HepG2 (cell line): ENCODE data around the gene GRAP. TPM values are rescaled to one million over a fixed set of nuclear protein-coding genes. Genes with fewer than 3 reads are reported as not detected.

Experiments used
- ATAC-seq: fragments of 200-7000 bp; cut with Tn5 transposase; 3 replicates; pipeline ENCODE4 v1.9.1; 2020; ENCODE audit warnings: mild to moderate bottlenecking, moderate library complexity
- BruUV-seq: library from RNA; stranded (reverse); fragments of 400-500 nt; replicated peaks from 2 replicates; lab custom pipeline; 2021; lab: Mats Ljungman, UMichigan
- CTCF ChIA-PET: fragments of 300-600 bp; formaldehyde crosslinking; extraction: SDS; loops from one replicate; lab custom pipeline; 2021; ENCODE audit warnings: low total read pairs, inconsistent platforms, low intra/inter-chr PET ratio; lab: Yijun Ruan, JAX
- POLR2A ChIA-PET: fragments of 350-600 bp; sonication (Branson Sonifier 250); formaldehyde crosslinking; loops from one replicate; lab custom pipeline; 2020; ENCODE audit warnings: antibody characterized with exemption, inconsistent platforms; lab: Yijun Ruan, JAX
- DNase-seq: peaks from one replicate; pipeline ENCODE4 v3.0.0-alpha.2; 2015; ENCODE audit warnings: low spot score
- FAIRE-seq: peaks from 3 replicates; lab custom pipeline; 2011; peaks lifted over from hg19 to GRCh38; lab: Jason Lieb, UNC
- H2AFZ ChIP-seq: one replicate; pipeline ENCODE4 v1.6.1; 2011; ENCODE audit warnings: low read length, inconsistent platforms
- H3K27ac ChIP-seq: fragments of 300-600 bp; 3 replicates; pipeline ENCODE4 v1.8.0; 2011; ENCODE audit warnings: mixed run types, mild to moderate bottlenecking, mixed read lengths, low read length, inconsistent platforms; ENCODE audit not compliant: insufficient read depth; ENCODE audit errors: extremely low read length
- H3K27me3 ChIP-seq, 2 experiments: fragments of 200-600 bp in 1 of 2; 2 replicates in 1 of 2; 3 replicates in 1 of 2; pipeline versions ENCODE4 v1.6.0 to v1.8.0; 2011; ENCODE audit warnings: low read length in 2 of 2, mild to moderate bottlenecking in 2 of 2, moderate library complexity in 2 of 2, inconsistent platforms in 1 of 2; ENCODE audit not compliant: insufficient read depth in 2 of 2, control insufficient read depth in 1 of 2
- H3K36me3 ChIP-seq, 2 experiments: fragments of 200-600 bp in 1 of 2; replicated peaks in 1 of 2; 2 replicates in 1 of 2; 3 replicates in 1 of 2; pipeline versions ENCODE4 v1.5.1 to v1.8.0; 2011; ENCODE audit warnings: low read length in 2 of 2, inconsistent platforms in 1 of 2; ENCODE audit not compliant: insufficient read depth in 2 of 2, control insufficient read depth in 1 of 2
- H3K4me1 ChIP-seq: 2 replicates; pipeline ENCODE4 v1.5.1; 2012; ENCODE audit warnings: low read length, inconsistent platforms; ENCODE audit not compliant: insufficient read depth
- H3K4me2 ChIP-seq: 2 replicates; pipeline ENCODE4 v1.6.0; 2011; ENCODE audit warnings: low read depth, low read length, inconsistent platforms
- H3K4me3 ChIP-seq, 3 experiments: fragments of 200-600 bp in 1 of 3; sonication (generic), shearing (Covaris generic) in 1 of 3; replicated peaks in 1 of 3; 2 replicates each; pipeline ENCODE4 v1.5.1; 2011 to 2016; ENCODE audit warnings: low read length in 3 of 3, inconsistent platforms in 2 of 3, low read depth in 2 of 3, mild to moderate bottlenecking in 2 of 3, control low read depth in 1 of 3, mixed read lengths in 1 of 3; ENCODE audit not compliant: insufficient read depth in 1 of 3
- H3K79me2 ChIP-seq: one replicate; pipeline ENCODE4 v1.6.1; 2011; ENCODE audit warnings: low read length, inconsistent platforms; ENCODE audit not compliant: insufficient read depth
- H3K9ac ChIP-seq: 2 replicates; pipeline ENCODE4 v1.6.0; 2011; ENCODE audit warnings: mild to moderate bottlenecking, low read depth, low read length, inconsistent platforms; ENCODE audit not compliant: insufficient read depth
- H3K9me3 ChIP-seq: 2 replicates; pipeline ENCODE4 v1.5.1; 2012; ENCODE audit warnings: mild to moderate bottlenecking, low read length
- H4K20me1 ChIP-seq: 2 replicates; pipeline ENCODE4 v1.6.0; 2011; ENCODE audit warnings: inconsistent platforms, mild to moderate bottlenecking, low read length, moderate library complexity; ENCODE audit not compliant: insufficient read depth
- MED13 ChIP-seq: sonication (generic); formaldehyde crosslinking; IDR thresholded peaks from 2 replicates; pipeline ENCODE4 v1.5.0; 2020; ENCODE audit warnings: missing genetic modification reagents
- NFYB ChIP-seq: sonication (generic); formaldehyde crosslinking; IDR thresholded peaks from 2 replicates; pipeline ENCODE4 v1.4.0; 2020; ENCODE audit warnings: missing genetic modification reagents
- RXRB ChIP-seq: IDR thresholded peaks from 2 replicates; pipeline ENCODE4 v1.6.1; 2016; ENCODE audit warnings: borderline replicate concordance, missing genetic modification reagents, missing compliant biosample characterization
- TEF ChIP-seq: sonication (generic); formaldehyde crosslinking; IDR thresholded peaks from 2 replicates; pipeline ENCODE4 v1.5.0; 2020; ENCODE audit warnings: missing genetic modification reagents
- ZBTB4 ChIP-seq: sonication (generic); formaldehyde crosslinking; IDR thresholded peaks from 2 replicates; pipeline ENCODE4 v1.4.0; 2020; ENCODE audit warnings: missing genetic modification reagents, mild to moderate bottlenecking, borderline replicate concordance
- ZNF260 ChIP-seq: sonication (generic); formaldehyde crosslinking; IDR thresholded peaks from 2 replicates; pipeline ENCODE4 v1.4.0; 2020; ENCODE audit warnings: missing genetic modification reagents, low read depth, mild to moderate bottlenecking, borderline replicate concordance
- ZNF607 ChIP-seq: sonication (generic); formaldehyde crosslinking; IDR thresholded peaks from 2 replicates; pipeline ENCODE4 v1.5.1; 2020; ENCODE audit warnings: missing genetic modification reagents, mild to moderate bottlenecking, borderline replicate concordance
- ZNF629 ChIP-seq: sonication (generic); formaldehyde crosslinking; conservative IDR thresholded peaks from 2 replicates; pipeline ENCODE4 v1.5.0; 2020; ENCODE audit warnings: missing genetic modification reagents
- WGBS: methylation state at CpG from one replicate; pipeline ENCODE4 v1.1.6; 2017; ENCODE audit warnings: low lambda C conversion rate; 5-methylcytosine and 5-hydroxymethylcytosine counted together
- in situ Hi-C: cut with HindIII; loops from 2 replicates; pipeline ENCODE4 v1.10.0; 2017; ENCODE audit warnings: low pct_unique_long_range_greater_than_20kb; ENCODE audit not compliant: extremely low pct_ligation_motif_present
- intact Hi-C: fragments of 100-400 bp; cut with micrococcal nuclease; formaldehyde crosslinking; loops from one replicate; pipeline ENCODE4 v1.10.0; 2022; ENCODE audit not compliant: unreplicated experiment
- polyA plus RNA-seq, 8 experiments: library from polyadenylated mRNA; depleted of rRNA in 3 of 8; stranded (reverse) in 7 of 8; unstranded in 1 of 8; fragments of >200 nt; fragmentation: Illumina TruSeq in 4 of 8; extraction: Trizol in 4 of 8; gene quantifications; 2 replicates each; pipeline versions ENCODE4 v1.2.1 to v1.2.3, GENCODE V29; 2011 to 2016; ENCODE audit warnings: low read depth in 4 of 8, missing spikeins in 1 of 8, mixed read lengths in 1 of 8; ENCODE audit not compliant: insufficient read depth in 1 of 8
- total RNA-seq, 5 experiments: library from RNA; depleted of rRNA; stranded (reverse); fragments of >200 nt; fragmentation: Illumina TruSeq; extraction: Trizol; gene quantifications; 2 replicates each; pipeline ENCODE4 v1.2.3, GENCODE V29; 2016; ENCODE audit warnings: low read depth in 1 of 5

GRAP gene
- total and polyA plus RNA-seq, 2 of the 13 experiments (the other 11 are each of a cell fraction or from before 2014, with no cell fraction given) = 0.77 to 1.7 TPM

GRCh38 chr17:19017804-19018599 is 28.8 kb downstream of the GRAP start:
- H3K36me3 ChIP-seq = no peaks in the 10 kb centered on the region
- no TSS peak for BruUV-seq
- DNase-seq (no peak), FAIRE-seq (no peak), ATAC-seq (no peak)
- H3K9ac ChIP-seq = no peak overlapping the region
- intact Hi-C loops (no loop called here), in situ Hi-C loops (no loop called here)
- H3K9me3 ChIP-seq = no peaks in the 10 kb centered on the region
- ChIA-PET POLR2A (interaction anchor here (1.9 kb wide), 1 partner anchor 12 kb away, joined by 11 read pairs; no protein-coding TSS in a partner anchor), CTCF (no interaction called here)
- peaks cover 6 to 32% of the 10 kb centered on the region in 2 experiments; a peak in 3 of 5 replicates for H3K27me3 ChIP-seq
- H3K4me3 ChIP-seq = no peak overlapping the region; a peak in 1 of 6 replicates
- H2AFZ ChIP-seq = no peak overlapping the region
- H3K79me2 ChIP-seq = no peaks in the 10 kb centered on the region
- H3K4me2 ChIP-seq = no peak overlapping the region
- WGBS = 47% methylated on average over 8 of the region's 16 CpGs
- H4K20me1 ChIP-seq = no peaks in the 10 kb centered on the region
- peaks cover 65% of the 10 kb centered on the region for H3K4me1 ChIP-seq
- no peak overlapping the region for H3K27ac ChIP-seq
- TF ChIP-seq TEF (CRISPR knock-in tag) = no peak
- no peak for TF ChIP-seq ZNF629 (CRISPR knock-in tag)
- no peak for TF ChIP-seq ZNF607 (CRISPR knock-in tag)
- no peak for TF ChIP-seq MED13 (CRISPR knock-in tag)
- TF ChIP-seq ZNF260 (CRISPR knock-in tag) = no peak
- TF ChIP-seq NFYB = no peak
- no peak for TF ChIP-seq ZBTB4 (CRISPR knock-in tag)
- TF ChIP-seq RXRB (CRISPR knock-in tag) = no peak
